Chondrocyte (in vitro differentiated cells): Measurements from ENCODE around the gene PRX. TPM values are rescaled to one million over a fixed set of nuclear protein-coding genes. Genes with fewer than 3 reads are reported as not detected.
A peak's percentile ranks its signal among the peaks of the same experiment; 100 is the strongest.

Experiments
- DNase-seq: peaks from one replicate; pipeline ENCODE4 v3.0.0; 2021; ENCODE audit warnings: mixed read lengths, low spot score
- H3K27ac Mint-ChIP-seq: one replicate; pipeline ENCODE4 v1.8.0; 2021; ENCODE audit warnings: mild to moderate bottlenecking, moderate library complexity, mixed read lengths; ENCODE audit not compliant: unreplicated experiment
- H3K27me3 Mint-ChIP-seq: 2 replicates; pipeline ENCODE4 v1.8.0; 2021; ENCODE audit warnings: low read depth, mixed read lengths
- H3K36me3 Mint-ChIP-seq: 2 replicates; pipeline ENCODE4 v1.8.0; 2021; ENCODE audit warnings: low read depth, mixed read lengths
- H3K4me1 Mint-ChIP-seq: 2 replicates; pipeline ENCODE4 v1.8.0; 2021; ENCODE audit warnings: low read depth, mild to moderate bottlenecking, mixed read lengths
- H3K4me3 Mint-ChIP-seq: one replicate; pipeline ENCODE4 v1.8.0; 2021; ENCODE audit warnings: mild to moderate bottlenecking, moderate library complexity, mixed read lengths; ENCODE audit not compliant: unreplicated experiment
- H3K9me3 Mint-ChIP-seq: 2 replicates; pipeline ENCODE4 v1.8.0; 2021; ENCODE audit warnings: low read depth, mixed read lengths
- total RNA-seq: library from RNA; stranded (reverse); gene quantifications from 3 replicates; pipeline ENCODE4 v1.2.1, GENCODE V29; 2021
- TF ChIP-seq, protein P1 (sequence below): fragments of 200-600 bp; sonication (generic); IDR thresholded peaks from 2 replicates; pipeline ENCODE4 v1.5.0; 2021; ENCODE audit warnings: antibody characterized with exemption, mild to moderate bottlenecking, moderate library complexity

The PRX gene
- total RNA-seq, 1 donor from 2014 or later = 4.9 TPM

DNA sequence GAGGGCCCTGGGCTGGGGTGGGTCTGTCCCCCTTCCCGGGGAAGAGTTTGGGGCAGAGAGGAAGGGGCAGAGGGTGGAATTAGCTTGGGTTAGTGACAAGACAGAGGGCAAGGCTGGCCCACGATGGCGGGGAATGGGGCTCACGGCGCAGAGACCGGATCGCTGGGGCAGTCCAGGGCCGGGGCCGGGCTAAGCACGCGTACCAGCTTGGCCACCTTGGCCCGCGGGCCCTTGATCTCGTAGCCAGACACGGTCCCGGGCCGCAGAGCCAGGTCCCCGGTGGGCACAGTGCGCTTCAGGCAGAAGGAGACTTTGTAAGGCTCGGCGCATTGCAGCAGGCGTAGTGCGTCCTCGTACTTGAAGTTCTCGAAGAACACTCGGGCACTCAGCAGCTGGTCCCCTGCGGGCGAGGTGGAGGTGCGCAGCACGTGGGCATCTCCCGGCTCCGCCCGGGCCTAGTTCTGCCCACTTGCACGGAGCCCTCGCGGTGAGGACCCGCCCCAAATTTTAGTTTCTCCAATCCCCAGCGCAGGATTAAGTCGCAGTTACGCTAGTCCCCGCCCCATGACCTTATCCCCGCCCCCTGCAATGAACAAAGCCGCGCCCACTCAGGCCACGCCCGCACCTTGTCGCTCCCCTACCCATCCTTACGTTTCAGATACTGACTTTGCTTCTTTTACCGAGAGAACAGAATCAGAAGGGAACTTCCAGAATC lies 14.6 kb downstream of the PRX start:
- Mint-ChIP-seq H3K36me3 (peaks cover 4% of the 10 kb centered on the region), H3K9me3 (no peaks in the 10 kb centered on the region), H3K27ac (no peak overlapping the region), H3K4me3 (no peak overlapping the region), H3K27me3 (no peaks in the 10 kb centered on the region), H3K4me1 (peaks cover 9% of the 10 kb centered on the region)
- TF ChIP-seq, protein P1, sequence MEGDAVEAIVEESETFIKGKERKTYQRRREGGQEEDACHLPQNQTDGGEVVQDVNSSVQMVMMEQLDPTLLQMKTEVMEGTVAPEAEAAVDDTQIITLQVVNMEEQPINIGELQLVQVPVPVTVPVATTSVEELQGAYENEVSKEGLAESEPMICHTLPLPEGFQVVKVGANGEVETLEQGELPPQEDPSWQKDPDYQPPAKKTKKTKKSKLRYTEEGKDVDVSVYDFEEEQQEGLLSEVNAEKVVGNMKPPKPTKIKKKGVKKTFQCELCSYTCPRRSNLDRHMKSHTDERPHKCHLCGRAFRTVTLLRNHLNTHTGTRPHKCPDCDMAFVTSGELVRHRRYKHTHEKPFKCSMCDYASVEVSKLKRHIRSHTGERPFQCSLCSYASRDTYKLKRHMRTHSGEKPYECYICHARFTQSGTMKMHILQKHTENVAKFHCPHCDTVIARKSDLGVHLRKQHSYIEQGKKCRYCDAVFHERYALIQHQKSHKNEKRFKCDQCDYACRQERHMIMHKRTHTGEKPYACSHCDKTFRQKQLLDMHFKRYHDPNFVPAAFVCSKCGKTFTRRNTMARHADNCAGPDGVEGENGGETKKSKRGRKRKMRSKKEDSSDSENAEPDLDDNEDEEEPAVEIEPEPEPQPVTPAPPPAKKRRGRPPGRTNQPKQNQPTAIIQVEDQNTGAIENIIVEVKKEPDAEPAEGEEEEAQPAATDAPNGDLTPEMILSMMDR = no peak
- no peak for DNase-seq

DNA sequence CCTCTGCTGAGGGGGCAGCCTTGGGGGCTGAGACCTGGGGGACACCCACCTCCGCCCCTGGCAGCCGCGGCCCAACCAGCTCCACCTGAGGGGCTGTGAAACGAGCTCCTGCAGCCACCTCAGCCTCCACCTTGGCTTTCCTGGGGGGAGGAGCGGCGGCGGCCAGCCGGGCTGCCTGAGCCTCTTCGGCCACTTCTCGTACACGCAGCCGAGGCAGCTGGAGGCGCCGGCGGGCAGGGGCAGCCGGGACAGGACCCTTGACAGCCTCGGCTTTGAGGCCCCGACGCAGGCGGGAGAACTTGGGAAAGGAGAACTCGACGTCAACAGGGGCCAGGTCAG lies 15.6 kb downstream of the PRX start:
- no peak overlapping the region for H3K4me3 Mint-ChIP-seq
- DNase-seq = peak; percentile 89
- no peak overlapping the region for H3K27ac Mint-ChIP-seq
- H3K9me3 Mint-ChIP-seq = no peaks in the 10 kb centered on the region
- no peaks in the 10 kb centered on the region for H3K27me3 Mint-ChIP-seq
- H3K4me1 Mint-ChIP-seq = peaks cover 5% of the 10 kb centered on the region
- peaks cover 4% of the 10 kb centered on the region for H3K36me3 Mint-ChIP-seq
- TF ChIP-seq, protein P1 = no peak

DNA sequence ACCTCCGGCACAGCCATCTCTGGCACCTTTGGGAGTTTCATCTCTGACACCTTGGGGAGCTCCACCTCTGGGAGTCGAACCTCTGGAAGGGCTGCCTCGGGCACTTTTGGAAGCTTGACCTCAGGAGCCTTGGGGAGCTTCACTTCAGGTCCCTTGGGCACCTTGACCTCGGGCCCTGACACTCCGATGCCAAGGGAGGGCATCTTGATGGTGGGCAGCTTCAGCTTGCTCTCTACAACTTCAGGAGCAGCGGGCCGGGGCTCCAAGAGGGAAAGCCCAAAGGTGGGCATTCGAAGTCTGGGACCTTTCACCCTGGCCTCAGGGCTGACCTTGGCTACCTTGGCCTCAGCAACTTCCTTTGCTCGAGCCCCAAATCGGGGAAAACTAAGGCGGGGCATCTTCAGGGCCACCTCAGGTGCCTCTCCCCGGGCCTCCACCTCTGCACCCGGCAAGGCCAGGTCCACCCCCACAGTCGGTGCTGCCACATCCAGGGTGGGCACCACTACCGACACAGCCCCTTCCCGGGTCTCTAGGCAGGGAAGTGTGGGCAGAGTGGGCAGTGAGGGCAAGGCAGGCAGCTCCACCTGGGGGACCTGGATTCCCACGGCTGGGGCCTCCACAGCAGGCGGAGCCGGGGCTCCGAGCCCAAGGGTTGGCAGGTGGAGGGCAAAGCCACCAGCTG lies 16.2 kb downstream of the PRX start:
- no peak overlapping the region for H3K4me3 Mint-ChIP-seq
- peaks cover 5% of the 10 kb centered on the region for H3K4me1 Mint-ChIP-seq
- DNase-seq = no peak
- no peaks in the 10 kb centered on the region for H3K27me3 Mint-ChIP-seq
- peaks cover 4% of the 10 kb centered on the region for H3K36me3 Mint-ChIP-seq
- H3K9me3 Mint-ChIP-seq = no peaks in the 10 kb centered on the region
- TF ChIP-seq, protein P1 = no peak
- H3K27ac Mint-ChIP-seq = no peak overlapping the region

DNA sequence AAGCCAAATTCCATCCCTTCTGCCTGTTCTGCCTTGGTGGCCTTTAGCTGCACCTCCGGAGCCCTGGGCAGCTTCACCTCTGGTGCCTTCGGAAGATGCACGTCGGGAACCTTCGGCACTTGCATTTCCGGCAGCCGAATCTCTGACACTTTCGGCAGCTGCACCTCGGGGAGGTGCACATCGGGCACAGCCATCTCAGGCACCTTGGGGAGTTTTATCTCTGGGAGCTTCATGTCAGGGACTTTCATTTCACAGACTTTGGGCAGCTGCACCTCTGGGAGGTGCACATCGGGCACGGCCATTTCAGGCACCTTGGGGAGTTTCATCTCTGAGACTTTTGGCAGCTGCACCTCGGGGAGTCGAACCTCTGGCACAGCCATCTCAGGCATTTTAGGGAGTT lies 17.2 kb downstream of the PRX start:
- H3K27ac Mint-ChIP-seq = no peak overlapping the region
- peaks cover 4% of the 10 kb centered on the region for H3K36me3 Mint-ChIP-seq
- H3K9me3 Mint-ChIP-seq = no peaks in the 10 kb centered on the region
- DNase-seq = no peak
- H3K4me1 Mint-ChIP-seq = peaks cover 5% of the 10 kb centered on the region
- H3K4me3 Mint-ChIP-seq = no peak overlapping the region
- no peaks in the 10 kb centered on the region for H3K27me3 Mint-ChIP-seq
- TF ChIP-seq, protein P1 = no peak

DNA sequence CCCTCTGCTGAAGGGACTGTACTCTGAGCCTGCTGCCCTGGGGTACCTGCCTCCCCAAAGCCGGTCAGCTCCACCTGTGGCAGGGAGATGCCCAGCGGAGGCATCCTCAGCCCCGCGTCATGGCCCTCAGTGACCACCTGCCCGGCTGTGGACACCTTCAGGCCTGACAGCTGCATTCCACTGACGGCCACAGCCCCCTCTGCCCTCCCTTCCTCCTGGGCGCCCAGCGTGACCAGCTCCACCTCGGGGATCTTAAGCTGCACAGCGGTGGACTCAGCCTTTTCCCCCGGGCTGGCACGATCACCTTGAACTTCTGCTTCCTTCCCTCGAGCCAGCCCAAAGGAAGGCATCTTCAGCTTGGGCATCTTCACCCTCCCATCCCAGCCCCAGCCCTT lies 18.4 kb downstream of the PRX start:
- no peak for DNase-seq
- Mint-ChIP-seq H3K27ac (no peak overlapping the region), H3K9me3 (no peaks in the 10 kb centered on the region), H3K27me3 (no peaks in the 10 kb centered on the region), H3K4me3 (no peak overlapping the region), H3K36me3 (peaks cover 4% of the 10 kb centered on the region), H3K4me1 (no peaks in the 10 kb centered on the region)
- TF ChIP-seq, protein P1 = no peak
